BJ (cell line): Measurements from ENCODE around the gene SAP30BP. TPM values are rescaled to one million over a fixed set of nuclear protein-coding genes. Genes with fewer than 3 reads are reported as not detected.

Experiments used
- CTCF ChIA-PET: fragments of 350-600 bp; formaldehyde crosslinking; extraction: SDS; loops from one replicate; lab custom pipeline; 2021; ENCODE audit warnings: antibody characterized with exemption, inconsistent platforms; lab: Yijun Ruan, JAX
- POLR2A ChIA-PET: fragments of 300-600 bp; sonication (Branson Sonifier 250); formaldehyde crosslinking; extraction: SDS; loops from one replicate; lab custom pipeline; 2021; ENCODE audit warnings: antibody characterized with exemption; lab: Charles Lee
- DNase-seq: peaks from one replicate; pipeline ENCODE4 v3.0.0-alpha.2; 2011; ENCODE audit warnings: low read depth
- H3K27me3 ChIP-seq: 2 replicates; pipeline ENCODE4 v1.6.0; 2011; ENCODE audit warnings: low read length; ENCODE audit not compliant: control insufficient read depth, insufficient read depth
- H3K36me3 ChIP-seq: 2 replicates; pipeline ENCODE4 v1.5.1; 2011; ENCODE audit warnings: low read length; ENCODE audit not compliant: control insufficient read depth, insufficient read depth
- H3K4me3 ChIP-seq: 2 replicates; pipeline ENCODE4 v1.5.1; 2011; ENCODE audit warnings: low read depth, mild to moderate bottlenecking, control low read depth, low read length
- polyA plus RNA-seq: library from polyadenylated mRNA; depleted of rRNA; stranded (reverse); fragments of >200 nt; gene quantifications from 2 replicates; pipeline ENCODE4 v1.2.3, GENCODE V29; 2011
- TF ChIP-seq, protein P1 (sequence below): IDR thresholded peaks from 2 replicates; pipeline ENCODE4 v1.5.1; 2011; ENCODE audit warnings: low read depth, mild to moderate bottlenecking, control low read depth, inconsistent platforms, low read length, moderate library complexity; ENCODE audit not compliant: insufficient read depth

Gene SAP30BP
- polyA plus RNA-seq, 1 experiment = 84.8 TPM

DNA sequence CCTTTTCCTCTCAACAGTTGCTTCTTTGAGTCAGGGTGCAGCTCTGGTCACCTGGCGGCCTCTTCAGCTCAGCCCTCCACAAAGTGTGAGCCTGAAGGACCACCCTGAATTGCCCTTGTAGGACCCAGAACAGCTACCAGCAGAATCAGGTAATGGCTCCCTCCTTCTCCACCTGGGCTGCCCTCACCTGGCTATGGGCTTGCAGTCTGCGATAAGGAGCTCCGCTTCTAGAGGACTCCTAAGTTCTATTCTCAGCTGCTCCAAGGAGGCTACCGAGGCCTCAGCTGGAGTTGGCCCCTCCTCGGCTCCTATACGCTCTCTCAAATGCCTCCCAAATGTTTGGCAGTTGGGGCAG lies 20.5 kb upstream of the SAP30BP start:
- H3K36me3 ChIP-seq = peaks cover 8% of the 10 kb centered on the region
- CTCF ChIA-PET = interaction anchor here (0.8 to 7.7 kb wide), 2 partner anchors 13 to 103 kb away, joined by 4 to 96 read pairs; partner anchors contain the start of gene SMIM5
- no peak for DNase-seq
- no peaks in the 10 kb centered on the region for H3K27me3 ChIP-seq
- H3K4me3 ChIP-seq = no peak overlapping the region
- TF ChIP-seq, protein P1, sequence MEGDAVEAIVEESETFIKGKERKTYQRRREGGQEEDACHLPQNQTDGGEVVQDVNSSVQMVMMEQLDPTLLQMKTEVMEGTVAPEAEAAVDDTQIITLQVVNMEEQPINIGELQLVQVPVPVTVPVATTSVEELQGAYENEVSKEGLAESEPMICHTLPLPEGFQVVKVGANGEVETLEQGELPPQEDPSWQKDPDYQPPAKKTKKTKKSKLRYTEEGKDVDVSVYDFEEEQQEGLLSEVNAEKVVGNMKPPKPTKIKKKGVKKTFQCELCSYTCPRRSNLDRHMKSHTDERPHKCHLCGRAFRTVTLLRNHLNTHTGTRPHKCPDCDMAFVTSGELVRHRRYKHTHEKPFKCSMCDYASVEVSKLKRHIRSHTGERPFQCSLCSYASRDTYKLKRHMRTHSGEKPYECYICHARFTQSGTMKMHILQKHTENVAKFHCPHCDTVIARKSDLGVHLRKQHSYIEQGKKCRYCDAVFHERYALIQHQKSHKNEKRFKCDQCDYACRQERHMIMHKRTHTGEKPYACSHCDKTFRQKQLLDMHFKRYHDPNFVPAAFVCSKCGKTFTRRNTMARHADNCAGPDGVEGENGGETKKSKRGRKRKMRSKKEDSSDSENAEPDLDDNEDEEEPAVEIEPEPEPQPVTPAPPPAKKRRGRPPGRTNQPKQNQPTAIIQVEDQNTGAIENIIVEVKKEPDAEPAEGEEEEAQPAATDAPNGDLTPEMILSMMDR = no peak
- POLR2A ChIA-PET = no interaction called here

DNA sequence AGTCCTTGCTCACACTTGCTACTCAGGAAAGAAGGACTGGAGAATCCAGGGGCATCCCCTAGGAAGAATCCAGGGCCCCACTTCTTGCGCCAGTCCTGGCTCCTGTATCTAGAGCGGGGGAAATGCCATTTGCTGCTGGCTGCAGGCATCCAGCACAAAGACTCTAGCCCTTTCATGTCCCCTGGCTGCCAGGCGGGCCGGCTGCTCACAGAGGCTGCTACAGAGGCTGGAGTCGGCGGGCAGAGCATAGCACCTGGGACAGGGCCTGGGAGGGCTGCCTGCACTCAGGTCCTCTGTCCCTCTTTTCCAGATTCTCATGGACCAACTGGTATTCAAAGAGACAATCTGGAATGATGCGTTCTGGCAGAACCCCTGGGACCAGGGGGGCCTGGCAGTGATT lies 20.1 kb upstream of the SAP30BP start:
- POLR2A ChIA-PET = no interaction called here
- CTCF ChIA-PET = interaction anchor here (1.1 to 7.7 kb wide), 2 partner anchors 14 to 376 kb away, joined by 3 to 96 read pairs; partner anchors contain the start of genes MIF4GD and SMIM5
- Histone ChIP-seq H3K27me3 (no peaks in the 10 kb centered on the region), H3K4me3 (no peak overlapping the region), H3K36me3 (peaks cover 8% of the 10 kb centered on the region)
- DNase-seq = no peak
- TF ChIP-seq, protein P1 = no peak

DNA sequence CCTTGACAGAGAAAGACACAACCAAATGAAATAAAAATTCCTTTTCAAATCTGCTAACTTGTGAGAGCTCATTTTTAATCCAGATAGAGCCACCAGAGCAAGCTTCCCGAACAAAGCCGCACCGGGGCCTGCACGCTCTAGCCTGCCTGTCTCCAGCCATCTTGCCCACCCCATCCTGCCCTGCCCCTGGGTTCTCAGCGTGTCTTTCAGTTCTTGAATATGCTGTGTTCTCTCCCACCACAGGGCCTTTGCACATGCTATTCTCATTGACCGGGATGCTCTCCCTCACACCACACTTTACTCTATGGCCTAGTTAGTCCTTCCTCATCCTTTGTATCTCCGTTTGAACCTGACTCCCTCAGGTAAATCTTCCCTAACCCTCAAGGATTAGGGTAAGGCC lies 19.2 kb upstream of the SAP30BP start:
- Histone ChIP-seq H3K36me3 (peaks cover 13% of the 10 kb centered on the region), H3K4me3 (no peak overlapping the region), H3K27me3 (no peaks in the 10 kb centered on the region)
- CTCF ChIA-PET = interaction anchor here (1.1 to 7.7 kb wide), 2 partner anchors 14 to 377 kb away, joined by 3 to 96 read pairs; partner anchors contain the start of genes MIF4GD and SMIM5
- POLR2A ChIA-PET = no interaction called here
- TF ChIP-seq, protein P1 = no peak
- no peak for DNase-seq

DNA sequence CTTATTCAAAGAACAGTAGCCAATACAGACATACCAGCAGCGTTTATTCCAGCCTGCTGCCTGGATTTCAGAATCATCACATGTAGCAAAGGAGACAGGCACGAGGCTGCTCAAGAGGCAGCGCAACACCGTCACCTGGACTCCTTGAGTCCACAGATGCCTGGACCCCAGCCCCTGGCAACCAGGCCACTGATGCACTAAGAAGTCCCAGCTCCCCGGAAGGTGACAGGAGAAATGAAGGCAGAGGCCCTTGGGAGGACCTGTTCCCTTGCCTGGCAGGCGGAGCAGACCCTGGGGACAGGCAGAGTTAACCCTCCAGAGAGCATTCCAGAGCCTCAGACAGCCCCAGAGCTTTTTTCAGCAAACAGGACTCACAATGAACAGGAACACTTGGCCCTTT lies 17.5 kb upstream of the SAP30BP start:
- no peak for DNase-seq
- ChIA-PET POLR2A (no interaction called here), CTCF (interaction anchor here (1.4 to 11.9 kb wide), 3 partner anchors 9 to 99 kb away, joined by 3 to 149 read pairs (median 15); partner anchors contain the start of gene SMIM5)

DNA sequence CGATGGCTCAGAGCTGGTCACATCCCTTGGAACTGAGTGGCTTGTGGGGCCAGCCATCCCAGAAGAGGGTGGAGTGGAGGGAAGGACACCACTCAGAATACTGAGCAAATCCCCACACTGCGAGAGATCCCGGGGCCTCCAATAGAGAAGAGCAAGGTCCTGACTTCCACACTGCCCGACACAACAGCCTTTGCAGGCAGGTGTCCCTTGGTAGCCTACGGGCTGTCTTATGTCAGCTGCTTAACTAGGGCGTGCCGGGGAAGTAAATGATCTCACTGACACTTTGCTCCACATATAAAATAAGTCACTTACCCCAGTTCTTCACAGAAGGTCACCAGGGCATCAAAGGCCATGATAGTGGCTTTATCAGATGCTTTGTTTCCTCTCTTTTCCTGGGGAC lies 16.3 kb upstream of the SAP30BP start:
- Histone ChIP-seq H3K27me3 (no peaks in the 10 kb centered on the region), H3K36me3 (peaks cover 13% of the 10 kb centered on the region), H3K4me3 (no peak overlapping the region)
- TF ChIP-seq, protein P1 = no peak
- CTCF ChIA-PET = interaction anchor here (1.3 to 11.9 kb wide), 7 partner anchors 8 to 102 kb away, joined by 3 to 149 read pairs (median 9); partner anchors contain the start of gene SMIM5
- POLR2A ChIA-PET = no interaction called here
- no peak for DNase-seq

More for the DNA sequence above, 17.5 kb upstream of the SAP30BP start:
- H3K4me3 ChIP-seq = no peak overlapping the region
- TF ChIP-seq, protein P1 = no peak
- H3K27me3 ChIP-seq = no peaks in the 10 kb centered on the region
- peaks cover 13% of the 10 kb centered on the region for H3K36me3 ChIP-seq
